Measurements from ENCODE around the gene SCAMP2. TPM values are rescaled to one million over a fixed set of nuclear protein-coding genes. Genes with fewer than 3 reads are reported as not detected.

The SCAMP2 gene
- total RNA-seq, 1 experiment from 2014 or later: 55.8 TPM

- H3K9me3 ChIP-seq (ENCODE audit: control insufficient read depth in 1 of 2, insufficient read depth in 1 of 2, low read depth in 1 of 2, low read length in 2 of 2): no peaks in the 10 kb centered on the region
- no peak overlapping the region for H3K4me3 ChIP-seq (replicated peaks in 1 of 2; ENCODE audit: low read depth in 1 of 2, low read length in 2 of 2)
- no peak overlapping the region for H3K9ac ChIP-seq (ENCODE audit: low read length)
- no peak for TF ChIP-seq POLR2AphosphoS5 (IDR thresholded peaks at IDR 0.05; ENCODE audit: low read depth, low read length)
- TF ChIP-seq, protein P1, sequence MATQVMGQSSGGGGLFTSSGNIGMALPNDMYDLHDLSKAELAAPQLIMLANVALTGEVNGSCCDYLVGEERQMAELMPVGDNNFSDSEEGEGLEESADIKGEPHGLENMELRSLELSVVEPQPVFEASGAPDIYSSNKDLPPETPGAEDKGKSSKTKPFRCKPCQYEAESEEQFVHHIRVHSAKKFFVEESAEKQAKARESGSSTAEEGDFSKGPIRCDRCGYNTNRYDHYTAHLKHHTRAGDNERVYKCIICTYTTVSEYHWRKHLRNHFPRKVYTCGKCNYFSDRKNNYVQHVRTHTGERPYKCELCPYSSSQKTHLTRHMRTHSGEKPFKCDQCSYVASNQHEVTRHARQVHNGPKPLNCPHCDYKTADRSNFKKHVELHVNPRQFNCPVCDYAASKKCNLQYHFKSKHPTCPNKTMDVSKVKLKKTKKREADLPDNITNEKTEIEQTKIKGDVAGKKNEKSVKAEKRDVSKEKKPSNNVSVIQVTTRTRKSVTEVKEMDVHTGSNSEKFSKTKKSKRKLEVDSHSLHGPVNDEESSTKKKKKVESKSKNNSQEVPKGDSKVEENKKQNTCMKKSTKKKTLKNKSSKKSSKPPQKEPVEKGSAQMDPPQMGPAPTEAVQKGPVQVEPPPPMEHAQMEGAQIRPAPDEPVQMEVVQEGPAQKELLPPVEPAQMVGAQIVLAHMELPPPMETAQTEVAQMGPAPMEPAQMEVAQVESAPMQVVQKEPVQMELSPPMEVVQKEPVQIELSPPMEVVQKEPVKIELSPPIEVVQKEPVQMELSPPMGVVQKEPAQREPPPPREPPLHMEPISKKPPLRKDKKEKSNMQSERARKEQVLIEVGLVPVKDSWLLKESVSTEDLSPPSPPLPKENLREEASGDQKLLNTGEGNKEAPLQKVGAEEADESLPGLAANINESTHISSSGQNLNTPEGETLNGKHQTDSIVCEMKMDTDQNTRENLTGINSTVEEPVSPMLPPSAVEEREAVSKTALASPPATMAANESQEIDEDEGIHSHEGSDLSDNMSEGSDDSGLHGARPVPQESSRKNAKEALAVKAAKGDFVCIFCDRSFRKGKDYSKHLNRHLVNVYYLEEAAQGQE (IDR thresholded peaks at IDR 0.05; ENCODE audit: low read depth): no peak
- TF ChIP-seq CBX3 (IDR thresholded peaks at IDR 0.05; ENCODE audit: low read depth): no peak
- TF ChIP-seq SP1 (IDR thresholded peaks at IDR 0.05; ENCODE audit: low read depth): no peak
- no peak for TF ChIP-seq JUND (IDR thresholded peaks at IDR 0.05)
- no peak for TF ChIP-seq TCF7L2 (IDR thresholded peaks at IDR 0.05; ENCODE audit: borderline replicate concordance, extremely low read depth, insufficient read depth, insufficient read length)
- TF ChIP-seq, protein P2, sequence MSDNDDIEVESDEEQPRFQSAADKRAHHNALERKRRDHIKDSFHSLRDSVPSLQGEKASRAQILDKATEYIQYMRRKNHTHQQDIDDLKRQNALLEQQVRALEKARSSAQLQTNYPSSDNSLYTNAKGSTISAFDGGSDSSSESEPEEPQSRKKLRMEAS (IDR thresholded peaks at IDR 0.05): no peak
- TF ChIP-seq EZH2phosphoT487 (IDR thresholded peaks at IDR 0.05; ENCODE audit: borderline replicate concordance): no peak
- no peak for TF ChIP-seq EZH2 (IDR thresholded peaks at IDR 0.05)
- TF ChIP-seq POLR2A (IDR thresholded peaks at IDR 0.05; ENCODE audit: borderline replicate concordance, extremely low read depth, insufficient read depth, insufficient read length): no peak
- TF ChIP-seq EGR1 (IDR thresholded peaks at IDR 0.05; ENCODE audit: low read depth): no peak
- TF ChIP-seq CEBPB (IDR thresholded peaks at IDR 0.05; ENCODE audit: low read depth): no peak
- DNase-seq (ENCODE audit: low read depth, low spot score): no peak
- RAD21 ChIA-PET (ENCODE audit: low non-redundant PET in 1 of 2, low total read pairs in 2 of 2, uncharacterized antibody in 2 of 2, unreplicated experiment in 2 of 2): no interaction called here
- peaks cover 3 to 17% of the 10 kb centered on the region in 2 experiments; a peak in 3 of 4 replicates for H3K4me1 ChIP-seq (ENCODE audit: control insufficient read depth in 1 of 2, insufficient read depth in 2 of 2, low read length in 2 of 2)
- TSS peak; percentile 50 for BruUV-seq (replicated peaks)
- H3K36me3 ChIP-seq (ENCODE audit: control insufficient read depth in 1 of 2, insufficient read depth in 2 of 2, low read length in 2 of 2): peaks cover 13 to 31% of the 10 kb centered on the region in 2 experiments
- H3K27me3 ChIP-seq (ENCODE audit: insufficient read depth, low read length): no peaks in the 10 kb centered on the region
- H2AFZ ChIP-seq (ENCODE audit: low read depth, low read length, poor library complexity, severe bottlenecking): no peak overlapping the region
- CTCF ChIA-PET: no interaction called here
- H3K4me2 ChIP-seq (ENCODE audit: low read length): no peak overlapping the region
- no peaks in the 10 kb centered on the region for H4K20me1 ChIP-seq (ENCODE audit: insufficient read depth)
- no peaks in the 10 kb centered on the region for H3K9me2 ChIP-seq (ENCODE audit: insufficient read depth)
- intact Hi-C loops (cut with micrococcal nuclease): no loop called here
- H3K79me2 ChIP-seq (ENCODE audit: insufficient read depth, low read length): no peaks in the 10 kb centered on the region
- H3K27ac ChIP-seq (ENCODE audit: low read depth, low read length): no peak overlapping the region
- POLR2A ChIA-PET: no interaction called here
- ATAC-seq: no peak
These were observed 70.9 kb downstream of the SCAMP2 start for GRCh38 chr15:74802290-74802689.

Measured in HCT116 (cell line).